GM23338 (cell line): ENCODE data around the gene SUSD2. TPM values are rescaled to one million over a fixed set of nuclear protein-coding genes. Genes with fewer than 3 reads are reported as not detected.
"Not testable (repeated sequence)": the region's sequence is repeated elsewhere in the genome, so short reads cannot be mapped to it uniquely, and the experiment has no call there.

Source experiments
- ATAC-seq: fragments of 200-7000 bp; cut with Tn5 transposase; 3 replicates; pipeline ENCODE4 v1.9.1; 2020
- DNase-seq: peaks from one replicate; pipeline ENCODE4 v3.0.0-alpha.2; 2015; ENCODE audit warnings: low spot score
- H2AFZ ChIP-seq: fragments of 200-600 bp; sonication (generic); 2 replicates; pipeline ENCODE4 v1.8.0; 2016; ENCODE audit warnings: antibody characterized with exemption, mild to moderate bottlenecking, moderate library complexity
- H3F3A ChIP-seq: fragments of 200-600 bp; sonication (generic); replicated peaks from 2 replicates; pipeline ENCODE4 v1.8.0; 2017; ENCODE audit warnings: antibody characterized with exemption, mixed run types, low read depth
- H3K27ac ChIP-seq: fragments of 200-600 bp; sonication (generic); 2 replicates; pipeline ENCODE4 v1.6.1; 2016; ENCODE audit warnings: low read depth
- H3K27me3 ChIP-seq: fragments of 200-600 bp; sonication (generic); 2 replicates; pipeline ENCODE4 v1.8.0; 2016; ENCODE audit warnings: mild to moderate bottlenecking, mixed run types, moderate library complexity; ENCODE audit not compliant: insufficient read depth
- H3K36me3 ChIP-seq: fragments of 200-600 bp; sonication (generic); 2 replicates; pipeline ENCODE4 v1.8.0; 2016; ENCODE audit warnings: mild to moderate bottlenecking; ENCODE audit not compliant: insufficient read depth
- H3K4me1 ChIP-seq: fragments of 200-600 bp; sonication (generic); 2 replicates; pipeline ENCODE4 v1.8.0; 2016; ENCODE audit warnings: mild to moderate bottlenecking, moderate library complexity; ENCODE audit not compliant: insufficient read depth
- H3K4me2 ChIP-seq: fragments of 200-600 bp; sonication (generic); 2 replicates; pipeline ENCODE4 v1.7.1; 2017; ENCODE audit warnings: mixed run types
- H3K4me3 ChIP-seq: fragments of 200-600 bp; sonication (generic); 2 replicates; pipeline ENCODE4 v1.6.1; 2016; ENCODE audit warnings: mixed run types
- H3K79me2 ChIP-seq: fragments of 200-600 bp; sonication (generic); replicated peaks from 2 replicates; pipeline ENCODE4 v1.8.0; 2017; ENCODE audit warnings: mild to moderate bottlenecking; ENCODE audit not compliant: insufficient read depth
- H3K9me2 ChIP-seq: fragments of 200-600 bp; sonication (generic); 2 replicates; pipeline ENCODE4 v1.8.0; 2017; ENCODE audit not compliant: insufficient read depth
- H4K20me1 ChIP-seq: fragments of 200-600 bp; sonication (generic); replicated peaks from 2 replicates; pipeline ENCODE4 v1.8.0; 2017; ENCODE audit warnings: mild to moderate bottlenecking; ENCODE audit not compliant: insufficient read depth
- H3K27ac Mint-ChIP-seq: 2 replicates; pipeline ENCODE4 v1.8.0; 2020; ENCODE audit warnings: inconsistent platforms, mild to moderate bottlenecking, moderate library complexity, mixed read lengths
- H3K27me3 Mint-ChIP-seq: 3 replicates; pipeline ENCODE4 v1.8.0; 2022; ENCODE audit warnings: low read depth, mild to moderate bottlenecking, moderate library complexity, mixed read lengths, inconsistent platforms; ENCODE audit not compliant: insufficient read depth, poor library complexity
- H3K36me3 Mint-ChIP-seq: 3 replicates; pipeline ENCODE4 v1.8.0; 2021; ENCODE audit warnings: low read depth, mild to moderate bottlenecking, inconsistent platforms, moderate library complexity, mixed read lengths
- H3K4me1 Mint-ChIP-seq: 3 replicates; pipeline ENCODE4 v1.8.0; 2020; ENCODE audit warnings: mild to moderate bottlenecking, inconsistent platforms, mixed read lengths
- H3K4me3 Mint-ChIP-seq: 3 replicates; pipeline ENCODE4 v1.8.0; 2021; ENCODE audit warnings: moderate library complexity, mild to moderate bottlenecking, inconsistent platforms, mixed read lengths
- H3K9me3 Mint-ChIP-seq: 3 replicates; pipeline ENCODE4 v1.8.0; 2020; ENCODE audit warnings: moderate library complexity, mild to moderate bottlenecking, inconsistent platforms, mixed read lengths
- EZH2phosphoT487 ChIP-seq: fragments of 200-600 bp; sonication (generic); IDR thresholded peaks from one replicate; pipeline ENCODE4 v1.8.1; 2018; ENCODE audit warnings: antibody characterized with exemption; ENCODE audit not compliant: unreplicated experiment
- polyA plus RNA-seq: library from polyadenylated mRNA; unstranded; fragments of >200 nt; fragmentation: Nextera tagmentation; extraction: Ambion mirVana; gene quantifications from 2 replicates; pipeline ENCODE4 v1.2.1, GENCODE V29; 2016
- total RNA-seq: library from RNA; depleted of rRNA; stranded (reverse); fragments of >200 nt; shearing (Covaris generic); gene quantifications from 2 replicates; pipeline ENCODE4 v1.2.3, GENCODE V29; 2014
- TF ChIP-seq, protein P1 (sequence below), 2 experiments: fragments of 200-600 bp in 1 of 2; sonication (generic) in 1 of 2; conservative IDR thresholded peaks; 2 replicates each; pipeline versions ENCODE4 v1.5.1 to v1.6.1; 2016 to 2017; ENCODE audit warnings: antibody characterized with exemption in 2 of 2, low read depth in 2 of 2, mild to moderate bottlenecking in 2 of 2, moderate library complexity in 1 of 2

Gene SUSD2
- total and polyA plus RNA-seq, 2 experiments from 2014 or later, result 0.74 to 2.1 TPM

DNA sequence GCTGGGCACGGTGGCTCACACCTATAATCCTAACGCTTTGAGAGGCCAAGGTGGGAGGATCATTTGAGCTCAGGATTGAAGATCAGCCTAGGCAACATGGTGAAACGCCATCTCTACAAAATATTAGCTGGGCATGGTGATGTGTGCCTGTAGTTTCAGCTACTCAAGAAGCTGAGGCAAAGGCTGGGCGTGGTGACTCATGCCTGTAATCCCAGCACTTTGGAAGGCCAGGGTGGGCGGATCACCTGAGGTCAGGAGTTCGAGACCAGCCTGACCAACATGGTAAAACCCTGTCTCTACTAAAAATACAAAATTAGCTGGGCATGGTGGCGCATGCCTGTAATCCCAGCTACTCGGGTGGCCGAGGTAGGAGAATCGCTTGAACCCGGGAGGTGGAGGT lies 29.1 kb downstream of the SUSD2 start:
- H3K4me3 ChIP-seq, DNase-seq, H3K9me3 Mint-ChIP-seq, H3F3A ChIP-seq, H3K36me3 ChIP-seq, H3K27me3 Mint-ChIP-seq, ATAC-seq, H2AFZ ChIP-seq, H3K4me3 Mint-ChIP-seq, H3K27ac Mint-ChIP-seq, H3K27ac ChIP-seq, H3K36me3 Mint-ChIP-seq, H3K79me2 ChIP-seq, H3K27me3 ChIP-seq, H3K4me2 ChIP-seq, H3K4me1 ChIP-seq, H4K20me1 ChIP-seq, H3K9me2 ChIP-seq: not testable (repeated sequence)
- peaks cover 24% of the 10 kb centered on the region for H3K4me1 Mint-ChIP-seq

DNA sequence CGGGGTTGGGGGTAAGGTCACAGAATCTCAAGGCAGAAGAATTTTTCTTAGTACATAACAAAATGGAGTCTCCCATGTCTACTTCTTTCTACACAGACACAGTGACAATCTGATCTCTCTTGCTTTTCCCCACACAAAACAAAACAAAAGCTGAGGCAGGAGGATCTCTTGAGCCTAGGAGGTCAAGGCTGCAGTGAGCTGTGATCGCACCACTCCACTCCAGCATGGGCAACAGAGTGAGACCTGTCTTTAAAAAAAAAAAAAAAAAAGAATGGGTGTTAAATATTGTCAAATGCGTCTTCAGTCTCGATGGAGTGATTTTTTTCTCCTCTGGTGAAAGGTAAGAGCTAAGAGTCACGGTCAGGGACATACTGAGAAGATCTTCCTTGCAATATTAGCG lies 30.4 kb downstream of the SUSD2 start:
- H3K36me3 Mint-ChIP-seq, H3F3A ChIP-seq, H3K9me2 ChIP-seq, H3K4me1 ChIP-seq, H3K27ac Mint-ChIP-seq, H3K4me2 ChIP-seq, H3K27ac ChIP-seq, H3K36me3 ChIP-seq, ATAC-seq, H4K20me1 ChIP-seq, H3K27me3 Mint-ChIP-seq, H3K4me3 Mint-ChIP-seq, H3K79me2 ChIP-seq, H3K4me3 ChIP-seq, H3K27me3 ChIP-seq, H3K9me3 Mint-ChIP-seq, DNase-seq: not testable (repeated sequence)
- H2AFZ ChIP-seq, result peak overlapping the region; percentile 88; the same call in 1 of the 2 replicates
- H3K4me1 Mint-ChIP-seq, result peaks cover 18% of the 10 kb centered on the region

DNA sequence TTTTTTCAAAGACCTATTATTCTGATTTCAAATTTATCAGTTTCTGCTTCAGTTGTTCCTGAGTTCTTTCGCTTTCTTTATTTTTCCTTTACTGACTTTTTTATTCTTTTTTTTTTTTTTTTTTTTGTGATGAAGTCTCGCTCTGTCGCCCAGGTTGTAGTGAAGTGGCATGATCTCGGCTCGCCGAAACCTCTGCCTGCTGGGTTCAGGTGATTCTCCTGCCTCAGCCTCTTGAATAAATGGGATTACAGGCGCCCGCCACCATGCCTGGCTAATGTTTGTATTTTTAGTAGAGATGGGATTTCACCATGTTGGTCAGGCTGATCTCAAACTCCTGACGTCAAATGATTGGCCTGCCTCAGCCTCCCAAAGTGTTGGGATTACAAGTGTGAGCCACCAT lies 31.8 kb downstream of the SUSD2 start:
- ATAC-seq, H3K36me3 Mint-ChIP-seq, H3K9me3 Mint-ChIP-seq, H3K4me3 Mint-ChIP-seq, DNase-seq, H3K4me2 ChIP-seq, H3K27ac Mint-ChIP-seq, H3K36me3 ChIP-seq, H3K27me3 ChIP-seq, H3K4me3 ChIP-seq, H3K79me2 ChIP-seq, H3K27me3 Mint-ChIP-seq, H3K9me2 ChIP-seq, H3K27ac ChIP-seq, H2AFZ ChIP-seq, H3K4me1 ChIP-seq, H3F3A ChIP-seq, H4K20me1 ChIP-seq, H3K4me1 Mint-ChIP-seq: not testable (repeated sequence)

DNA sequence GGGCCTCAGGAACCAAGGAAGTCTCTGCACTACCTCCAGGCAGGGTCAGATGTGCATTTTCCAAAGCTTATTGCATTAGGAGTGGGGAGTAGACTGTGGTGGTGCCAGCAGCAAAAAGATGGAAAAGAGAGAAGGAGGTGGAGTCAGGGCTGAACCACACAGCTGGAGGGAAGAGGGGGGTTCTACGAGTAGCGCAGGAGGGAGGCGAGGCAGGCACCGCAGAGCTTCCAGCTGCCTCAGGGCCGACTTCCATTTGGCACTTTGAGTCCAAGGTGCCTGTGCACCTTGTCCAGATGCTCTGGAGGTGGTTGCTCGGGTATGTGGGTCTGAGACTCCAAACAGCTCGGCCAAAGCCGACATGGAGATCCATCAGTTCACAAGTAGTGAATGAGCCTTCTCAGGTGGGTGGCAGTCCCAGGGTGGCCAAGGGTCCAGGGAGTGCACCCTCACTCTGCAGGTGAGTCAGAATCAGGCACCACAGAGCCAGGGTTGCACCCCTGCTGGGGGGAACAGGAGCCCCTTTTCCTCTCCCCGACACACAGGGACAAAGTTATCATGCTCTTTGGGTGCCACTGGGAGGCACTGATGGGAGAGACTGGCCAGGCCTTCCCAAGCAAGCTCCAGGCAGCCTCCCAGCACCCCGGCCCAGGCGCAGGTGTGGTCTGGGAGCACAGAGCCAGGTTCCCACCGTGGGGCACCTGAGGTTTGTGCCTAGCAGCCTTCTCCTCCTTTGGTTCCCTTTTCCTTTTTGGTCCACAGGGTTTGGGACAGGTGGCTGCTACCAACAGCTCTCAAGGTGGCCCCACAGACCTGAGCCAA lies 33.4 kb downstream of the SUSD2 start:
- Mint-ChIP-seq H3K27me3 (peaks cover 6% of the 10 kb centered on the region), H3K4me3 (no peak overlapping the region), H3K4me1 (peaks cover 4% of the 10 kb centered on the region; the same call in 2 of the 3 replicates), H3K9me3 (no peaks in the 10 kb centered on the region), H3K36me3 (no peaks in the 10 kb centered on the region), H3K27ac (no peak overlapping the region)
- Histone ChIP-seq H2AFZ (no peak overlapping the region; the same call in 1 of the 2 replicates), H3K27ac (no peak overlapping the region), H3F3A (no peaks in the 10 kb centered on the region), H3K79me2 (no peaks in the 10 kb centered on the region), H3K36me3 (no peaks in the 10 kb centered on the region), H3K27me3 (no peaks in the 10 kb centered on the region), H3K4me1 (no peaks in the 10 kb centered on the region), H3K9me2 (no peaks in the 10 kb centered on the region), H3K4me2 (no peak overlapping the region), H3K4me3 (no peak overlapping the region), H4K20me1 (no peaks in the 10 kb centered on the region)
- no peak for TF ChIP-seq EZH2phosphoT487
- TF ChIP-seq, protein P1, sequence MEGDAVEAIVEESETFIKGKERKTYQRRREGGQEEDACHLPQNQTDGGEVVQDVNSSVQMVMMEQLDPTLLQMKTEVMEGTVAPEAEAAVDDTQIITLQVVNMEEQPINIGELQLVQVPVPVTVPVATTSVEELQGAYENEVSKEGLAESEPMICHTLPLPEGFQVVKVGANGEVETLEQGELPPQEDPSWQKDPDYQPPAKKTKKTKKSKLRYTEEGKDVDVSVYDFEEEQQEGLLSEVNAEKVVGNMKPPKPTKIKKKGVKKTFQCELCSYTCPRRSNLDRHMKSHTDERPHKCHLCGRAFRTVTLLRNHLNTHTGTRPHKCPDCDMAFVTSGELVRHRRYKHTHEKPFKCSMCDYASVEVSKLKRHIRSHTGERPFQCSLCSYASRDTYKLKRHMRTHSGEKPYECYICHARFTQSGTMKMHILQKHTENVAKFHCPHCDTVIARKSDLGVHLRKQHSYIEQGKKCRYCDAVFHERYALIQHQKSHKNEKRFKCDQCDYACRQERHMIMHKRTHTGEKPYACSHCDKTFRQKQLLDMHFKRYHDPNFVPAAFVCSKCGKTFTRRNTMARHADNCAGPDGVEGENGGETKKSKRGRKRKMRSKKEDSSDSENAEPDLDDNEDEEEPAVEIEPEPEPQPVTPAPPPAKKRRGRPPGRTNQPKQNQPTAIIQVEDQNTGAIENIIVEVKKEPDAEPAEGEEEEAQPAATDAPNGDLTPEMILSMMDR (conservative IDR thresholded peaks at IDR 0.05; ENCODE audit: low read depth in 2 of 2), result 0 out of 4 replicates have a peak, but pooled peaks of 1 of the 2 experiments have one; percentile 3
- ATAC-seq (peak; percentile 54), DNase-seq (no peak)
